HG03095 (cell line): ENCODE measurements around the gene ASPG.

Experiments
- ATAC-seq: cut with Tn5 transposase; IDR thresholded peaks from one replicate; pipeline ENCODE4 v1.9.1; 2021; ENCODE audit warnings: moderate library complexity; ENCODE audit not compliant: unreplicated experiment

The ASPG gene

DNA sequence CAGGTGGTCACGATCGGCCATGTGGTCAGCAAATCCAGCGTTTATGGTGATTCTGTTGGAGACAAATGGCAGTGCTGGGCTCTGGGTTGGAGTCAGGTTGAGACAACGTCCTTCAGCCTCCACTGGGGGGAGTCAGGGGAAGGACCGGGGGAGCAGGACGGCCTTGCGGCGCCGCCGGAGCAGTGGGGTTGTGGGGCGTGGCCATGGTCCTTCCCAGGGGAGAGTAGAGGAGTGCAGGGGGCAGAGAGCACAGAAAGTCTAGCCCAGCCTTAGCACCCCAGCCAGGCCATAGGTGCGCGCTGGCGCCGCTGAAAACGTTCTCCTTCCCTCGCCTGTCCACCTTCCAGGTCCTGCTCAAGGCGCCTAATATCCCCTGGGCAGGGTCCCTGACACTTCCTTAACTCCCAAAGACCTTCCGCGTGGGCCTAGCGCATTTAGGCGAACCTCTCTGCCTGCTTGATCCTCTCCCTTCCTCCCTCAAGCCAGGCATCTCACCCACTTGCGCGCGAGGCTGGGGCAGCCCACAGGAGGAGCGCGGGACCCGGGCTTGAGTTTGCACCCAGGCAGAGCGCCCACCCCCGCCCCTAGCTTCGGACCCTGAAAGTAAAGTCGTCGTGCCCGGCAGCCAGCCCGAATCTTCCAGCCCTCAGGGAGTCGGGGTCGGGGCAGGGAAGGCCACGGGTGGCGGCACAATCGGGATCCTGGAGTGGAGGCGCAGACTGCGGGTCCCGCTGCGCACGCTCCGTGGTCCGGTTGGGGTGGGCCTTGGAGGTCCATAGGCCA lies 49.8 kb downstream of the ASPG start:
- ATAC-seq: no peak

DNA sequence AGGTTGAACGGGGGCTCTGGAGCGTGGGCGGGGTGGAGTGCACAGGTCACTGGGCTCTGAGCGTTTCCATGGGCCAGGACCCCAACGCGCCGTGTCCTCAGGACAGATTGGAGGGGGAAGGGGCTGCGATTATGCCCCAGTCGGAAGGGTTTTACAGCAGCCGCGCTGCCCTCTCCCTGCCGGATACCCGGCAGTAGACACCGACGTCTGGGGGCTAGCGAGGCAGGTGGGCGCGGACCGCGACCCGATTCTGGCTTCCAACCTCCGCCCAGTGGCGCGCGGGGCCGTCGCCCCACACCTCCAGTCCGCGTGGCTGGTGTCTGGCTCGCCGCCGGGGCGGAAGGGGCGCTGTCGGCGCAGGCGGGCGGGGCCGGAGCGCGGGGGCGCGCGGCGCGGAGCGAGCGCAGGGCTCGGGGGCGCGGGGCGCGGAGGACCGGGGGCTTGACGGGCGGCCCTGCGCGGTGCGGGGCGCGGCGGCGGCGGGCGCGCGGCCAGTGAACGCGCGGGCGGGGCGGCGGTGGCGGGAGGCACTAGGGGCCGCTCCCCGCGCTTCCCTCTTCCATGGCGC lies 50.5 kb downstream of the ASPG start:
- ATAC-seq: no peak

- ATAC-seq: no peak
Observed at GRCh38 chr14:104136472-104137296, 51.2 kb downstream of the ASPG start.

- no peak for ATAC-seq
Observed at GRCh38 chr14:104137297-104138097, 52.0 kb downstream of the ASPG start.

GRCh38 chr14:104138098-104138717 lies 52.7 kb downstream of the ASPG start, which contains the start of gene KIF26A:
KIF26A (plus strand) TSS chr14:104138587; CDS start chr14:104138723, 136 bp downstream.
- ATAC-seq: no peak

- ATAC-seq: no peak
Observed at GRCh38 chr14:104138718-104139459, 53.4 kb downstream of the ASPG start.

DNA sequence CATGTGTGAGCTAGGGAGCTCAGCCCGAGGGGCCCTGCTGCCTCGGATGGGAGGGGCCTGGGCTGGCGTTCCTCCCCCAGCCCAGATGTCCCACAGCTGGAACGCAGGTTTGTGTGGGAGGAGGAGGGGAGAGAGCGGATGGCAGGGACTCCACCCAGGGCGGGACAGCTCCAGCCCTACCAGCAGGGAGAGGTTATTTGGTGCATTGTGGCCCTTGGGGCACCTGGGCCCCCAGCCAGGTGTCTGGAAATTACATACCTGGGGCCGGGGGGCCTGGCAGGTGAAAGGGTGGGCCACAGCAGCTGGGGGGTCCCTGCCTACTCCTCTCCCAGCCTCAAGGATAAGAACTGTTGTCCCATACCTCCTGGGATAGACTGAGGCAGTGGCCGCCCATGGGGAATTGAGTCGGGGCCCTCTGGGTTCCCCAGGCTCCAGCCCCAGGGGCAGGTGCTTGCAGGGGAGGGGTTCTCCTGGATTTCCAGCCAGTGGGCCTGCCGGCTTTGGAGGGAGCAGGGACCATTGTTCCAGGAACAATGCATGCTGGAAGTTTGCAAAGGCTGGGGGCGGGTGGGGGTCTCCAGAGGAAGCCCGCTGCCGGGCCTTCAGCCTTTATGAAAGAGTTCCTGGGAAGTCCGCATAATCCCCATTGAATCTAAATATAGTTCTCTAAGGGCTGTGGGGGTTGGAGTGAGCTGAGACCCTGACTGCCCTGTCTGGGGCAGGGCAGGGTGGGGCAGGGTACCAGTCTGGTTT lies 54.1 kb downstream of the ASPG start:
- ATAC-seq: no peak

GRCh38 chr14:104140213-104140462 lies 54.6 kb downstream of the ASPG start:
- ATAC-seq: no peak

- no peak for ATAC-seq
Observed at GRCh38 chr14:104140463-104141331, 55.2 kb downstream of the ASPG start.

DNA sequence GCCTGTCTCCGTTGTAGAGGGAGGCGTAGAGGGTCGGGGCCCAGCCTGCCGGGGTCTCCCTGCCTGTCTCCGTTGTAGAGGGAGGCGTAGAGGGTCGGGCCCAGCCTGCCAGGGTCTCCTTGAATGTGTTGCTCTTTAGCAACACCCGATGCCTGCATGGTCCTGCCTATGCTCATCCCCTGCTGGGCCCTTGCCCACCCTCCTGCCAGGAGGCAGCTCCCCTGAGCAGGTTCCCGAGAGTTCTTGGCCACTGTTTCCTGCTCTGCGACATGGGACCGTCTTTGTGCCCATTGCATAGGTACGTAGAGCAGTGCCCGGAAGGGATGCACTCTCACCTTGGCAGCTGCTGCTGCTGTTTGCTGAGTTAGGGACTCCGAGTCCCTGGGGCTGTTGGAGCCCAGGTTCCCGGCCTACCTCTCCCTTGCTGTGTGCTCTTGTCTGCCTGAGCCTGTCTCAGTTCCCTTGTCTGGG lies 56.2 kb downstream of the ASPG start:
- no peak for ATAC-seq

GRCh38 chr14:104142136-104142945 lies 56.8 kb downstream of the ASPG start:
- ATAC-seq: no peak

GRCh38 chr14:104142946-104143470 lies 57.5 kb downstream of the ASPG start:
- no peak for ATAC-seq

- ATAC-seq: no peak
Observed at GRCh38 chr14:104143521-104144452, 58.3 kb downstream of the ASPG start.

DNA sequence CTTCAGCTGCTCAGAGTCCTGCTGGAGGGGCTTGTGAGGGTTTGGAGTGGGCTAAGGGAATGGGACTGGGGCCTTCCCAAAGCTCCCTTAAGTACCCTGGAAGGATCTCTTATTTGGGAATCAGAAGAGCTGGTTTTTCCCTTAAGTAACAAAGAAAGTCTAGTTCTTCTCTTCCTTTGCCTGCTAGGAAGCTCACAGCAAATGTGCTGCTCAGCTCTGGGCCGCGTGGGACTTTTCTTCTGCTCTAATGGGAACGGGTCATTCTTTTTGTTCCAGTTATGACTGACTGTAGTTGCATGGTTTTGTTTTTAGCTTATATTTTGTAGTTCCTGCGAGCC lies 58.9 kb downstream of the ASPG start:
- ATAC-seq: no peak

GRCh38 chr14:104144911-104145825 lies 59.7 kb downstream of the ASPG start:
- ATAC-seq: no peak
